HCT116 (cell line): ENCODE measurements around the gene CCDC3. TPM values are rescaled to one million over a fixed set of nuclear protein-coding genes. Genes with fewer than 3 reads are reported as not detected.

Source experiments
- ATAC-seq: fragments of 200-7000 bp; cut with Tn5 transposase; 2 replicates; pipeline ENCODE4 v1.9.1; 2020; ENCODE audit warnings: mild to moderate bottlenecking, moderate library complexity
- BruUV-seq: library from RNA; stranded (reverse); fragments of 400-500 nt; replicated peaks from 2 replicates; lab custom pipeline; 2021; lab: Mats Ljungman, UMichigan
- CTCF ChIA-PET: fragments of 300-600 bp; sonication (Branson Sonifier 250); formaldehyde crosslinking; loops from one replicate; lab custom pipeline; 2021; ENCODE audit warnings: antibody characterized with exemption; lab: Charles Lee
- POLR2A ChIA-PET: fragments of 300-600, 350-600 bp; sonication (Branson Sonifier 250); formaldehyde crosslinking; loops from one replicate; lab custom pipeline; 2021; ENCODE audit warnings: antibody characterized with exemption; lab: Charles Lee
- RAD21 ChIA-PET, 2 experiments: fragments of 300-600 bp; sonication (Branson Sonifier 250); formaldehyde crosslinking; loops; one replicate each; lab custom pipeline; 2023; ENCODE audit warnings: low total read pairs in 2 of 2; ENCODE audit not compliant: uncharacterized antibody in 2 of 2, unreplicated experiment in 2 of 2, low non-redundant PET in 1 of 2; lab: Charles Lee
- DNase-seq: peaks from one replicate; pipeline ENCODE4 v3.0.0-alpha.2; 2010; ENCODE audit warnings: low read depth, low spot score
- H2AFZ ChIP-seq: fragments of 200-600 bp; shearing (Covaris generic), sonication (generic); 2 replicates; pipeline ENCODE4 v1.6.1; 2017; ENCODE audit warnings: low read depth, mixed run types, mixed read lengths, antibody characterized with exemption, low read length; ENCODE audit not compliant: poor library complexity, severe bottlenecking
- H3K27ac ChIP-seq: 2 replicates; pipeline ENCODE4 v1.5.1; 2012; ENCODE audit warnings: low read depth, low read length
- H3K27me3 ChIP-seq: fragments of 200-600 bp; sonication (generic); 2 replicates; pipeline ENCODE4 v1.6.1; 2016; ENCODE audit warnings: mixed run types, low read length, mixed read lengths; ENCODE audit not compliant: insufficient read depth
- H3K36me3 ChIP-seq, 2 experiments: fragments of 200-500 bp in 1 of 2; fragments of 200-600 bp in 1 of 2; sonication (Bioruptor generic) in 1 of 2; sonication (generic) in 1 of 2; 2 replicates each; pipeline versions ENCODE4 v1.5.1 to v1.6.1; 2014 to 2016; ENCODE audit warnings: low read length in 2 of 2, inconsistent platforms in 1 of 2, mixed read lengths in 1 of 2, mixed run types in 1 of 2; ENCODE audit not compliant: insufficient read depth in 2 of 2, control insufficient read depth in 1 of 2
- H3K4me1 ChIP-seq, 2 experiments: fragments of 200-600 bp in 1 of 2; sonication (generic) in 1 of 2; 2 replicates each; pipeline versions ENCODE4 v1.5.1 to v1.6.1; 2012 to 2017; ENCODE audit warnings: low read length in 2 of 2, inconsistent platforms in 1 of 2, mild to moderate bottlenecking in 1 of 2, mixed read lengths in 1 of 2, mixed run types in 1 of 2, moderate library complexity in 1 of 2; ENCODE audit not compliant: insufficient read depth in 2 of 2, control insufficient read depth in 1 of 2
- H3K4me2 ChIP-seq: fragments of 200-600 bp; sonication (generic); 2 replicates; pipeline ENCODE4 v1.6.1; 2017; ENCODE audit warnings: mixed run types, low read length, mixed read lengths
- H3K4me3 ChIP-seq, 2 experiments: fragments of 200-600 bp in 1 of 2; sonication (generic) in 1 of 2; replicated peaks in 1 of 2; 2 replicates each; pipeline ENCODE4 v1.5.1; 2011 to 2016; ENCODE audit warnings: low read length in 2 of 2, control low read depth in 1 of 2, low read depth in 1 of 2, mild to moderate bottlenecking in 1 of 2, mixed read lengths in 1 of 2, mixed run types in 1 of 2
- H3K79me2 ChIP-seq: fragments of 200-600 bp; sonication (generic); 2 replicates; pipeline ENCODE4 v1.6.1; 2017; ENCODE audit warnings: mild to moderate bottlenecking, mixed run types, low read length, moderate library complexity, mixed read lengths; ENCODE audit not compliant: insufficient read depth
- H3K9ac ChIP-seq: fragments of 200-600 bp; sonication (generic); 2 replicates; pipeline ENCODE4 v1.6.1; 2016; ENCODE audit warnings: low read length, mixed read lengths
- H3K9me2 ChIP-seq: fragments of 200-600 bp; sonication (generic), shearing (Covaris generic); 2 replicates; pipeline ENCODE4 v1.6.1; 2017; ENCODE audit warnings: mixed run types, mild to moderate bottlenecking, moderate library complexity; ENCODE audit not compliant: insufficient read depth
- H3K9me3 ChIP-seq, 2 experiments: fragments of 200-500 bp in 1 of 2; fragments of 200-600 bp in 1 of 2; sonication (Bioruptor generic) in 1 of 2; sonication (generic) in 1 of 2; 2 replicates each; pipeline ENCODE4 v1.6.1; 2014 to 2017; ENCODE audit warnings: low read length in 2 of 2, mixed read lengths in 2 of 2, inconsistent platforms in 1 of 2, low read depth in 1 of 2, mild to moderate bottlenecking in 1 of 2, mixed run types in 1 of 2, moderate library complexity in 1 of 2; ENCODE audit not compliant: control insufficient read depth in 1 of 2, insufficient read depth in 1 of 2
- H4K20me1 ChIP-seq: fragments of 200-600 bp; sonication (generic), shearing (Covaris generic); 2 replicates; pipeline ENCODE4 v1.6.1; 2017; ENCODE audit warnings: mixed run types, mild to moderate bottlenecking, moderate library complexity; ENCODE audit not compliant: insufficient read depth
- CEBPB ChIP-seq: IDR thresholded peaks from 2 replicates; pipeline ENCODE4 v1.6.1; 2012; ENCODE audit warnings: low read depth
- ELF1 ChIP-seq: IDR thresholded peaks from 2 replicates; pipeline ENCODE4 v1.6.1; 2012; ENCODE audit warnings: low read depth, borderline replicate concordance
- FOSL1 ChIP-seq: IDR thresholded peaks from 2 replicates; pipeline ENCODE4 v1.6.1; 2012; ENCODE audit warnings: low read depth
- TCF7L2 ChIP-seq: IDR thresholded peaks from 2 replicates; pipeline ENCODE4 v1.7.0; 2011; ENCODE audit warnings: borderline replicate concordance, inconsistent platforms; ENCODE audit not compliant: insufficient read depth, insufficient read length; ENCODE audit errors: extremely low read depth
- YY1 ChIP-seq: IDR thresholded peaks from 2 replicates; pipeline ENCODE4 v1.6.1; 2011; ENCODE audit warnings: low read length, low read depth, moderate library complexity, mild to moderate bottlenecking; ENCODE audit not compliant: insufficient replicate concordance; ENCODE audit errors: extremely low read depth
- ZNF274 ChIP-seq: fragments of 200-500 bp; sonication (Bioruptor generic); IDR thresholded peaks from 2 replicates; pipeline ENCODE4 v1.6.1; 2014; ENCODE audit warnings: mild to moderate bottlenecking, low read depth, low read length, inconsistent platforms
- intact Hi-C: fragments of 100-400 bp; cut with micrococcal nuclease; formaldehyde crosslinking; loops from 2 replicates; pipeline ENCODE4 v1.10.0; 2022
- total RNA-seq: library from RNA; stranded (reverse); gene quantifications from one replicate; pipeline ENCODE4 v1.2.1, GENCODE V29; 2021; ENCODE audit not compliant: unreplicated experiment
- TF ChIP-seq, protein P1 (sequence below), 3 experiments: fragments of 200-600 bp in 1 of 3; sonication (generic) in 1 of 3; IDR thresholded peaks in 2 of 3; conservative IDR thresholded peaks in 1 of 3; 2 replicates each; pipeline ENCODE4 v1.5.1; 2012 to 2017; ENCODE audit warnings: low read depth in 2 of 3, low read length in 2 of 3, antibody characterized with exemption in 1 of 3, borderline replicate concordance in 1 of 3, control low read depth in 1 of 3, mild to moderate bottlenecking in 1 of 3, mixed read lengths in 1 of 3, mixed run types in 1 of 3, moderate library complexity in 1 of 3; ENCODE audit not compliant: insufficient read depth in 1 of 3
- TF ChIP-seq, protein P2 (sequence below): IDR thresholded peaks from 2 replicates; pipeline ENCODE4 v1.6.1; 2012; ENCODE audit warnings: low read depth

The CCDC3 gene
- total RNA-seq, 1 experiment from 2014 or later: 10.5 TPM

DNA sequence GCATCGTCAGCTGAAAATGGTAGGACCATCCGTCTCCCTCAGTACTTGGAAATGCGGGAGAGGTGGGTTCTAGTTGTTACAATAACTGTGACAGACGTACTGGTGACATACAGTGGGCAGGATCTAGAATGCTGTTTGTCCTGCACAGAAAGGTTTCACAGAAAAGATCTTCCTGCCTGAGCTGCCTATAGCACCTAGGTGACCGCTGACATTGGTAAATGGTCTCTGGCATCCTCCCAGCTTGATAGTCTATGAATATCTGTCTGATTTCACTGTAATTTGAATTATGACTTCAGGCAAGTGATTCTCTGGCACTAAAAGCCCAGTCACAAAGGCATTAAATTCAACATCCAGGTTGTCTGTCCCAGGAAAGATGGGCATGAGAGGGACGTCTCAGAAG is 38.2 kb upstream of the CCDC3 start:
- DNase-seq: no peak
- Histone ChIP-seq H3K4me1 (peaks cover 3 to 5% of the 10 kb centered on the region in 2 experiments; a peak in 3 of 4 replicates), H3K27ac (no peak overlapping the region), H4K20me1 (no peaks in the 10 kb centered on the region), H3K36me3 (no peaks in the 10 kb centered on the region), H3K9me3 (no peaks in the 10 kb centered on the region), H3K27me3 (no peaks in the 10 kb centered on the region), H3K79me2 (no peaks in the 10 kb centered on the region), H3K4me2 (peak overlapping the region; percentile 26; the same call in 1 of the 2 replicates), H3K9ac (no peak overlapping the region), H3K9me2 (no peaks in the 10 kb centered on the region), H3K4me3 (no peak overlapping the region), H2AFZ (no peak overlapping the region)
- BruUV-seq: no TSS peak
- TF ChIP-seq YY1 (no peak), CEBPB (no peak), ELF1 (no peak), TCF7L2 (no peak), ZNF274 (no peak), FOSL1 (no peak)
- TF ChIP-seq, protein P1, sequence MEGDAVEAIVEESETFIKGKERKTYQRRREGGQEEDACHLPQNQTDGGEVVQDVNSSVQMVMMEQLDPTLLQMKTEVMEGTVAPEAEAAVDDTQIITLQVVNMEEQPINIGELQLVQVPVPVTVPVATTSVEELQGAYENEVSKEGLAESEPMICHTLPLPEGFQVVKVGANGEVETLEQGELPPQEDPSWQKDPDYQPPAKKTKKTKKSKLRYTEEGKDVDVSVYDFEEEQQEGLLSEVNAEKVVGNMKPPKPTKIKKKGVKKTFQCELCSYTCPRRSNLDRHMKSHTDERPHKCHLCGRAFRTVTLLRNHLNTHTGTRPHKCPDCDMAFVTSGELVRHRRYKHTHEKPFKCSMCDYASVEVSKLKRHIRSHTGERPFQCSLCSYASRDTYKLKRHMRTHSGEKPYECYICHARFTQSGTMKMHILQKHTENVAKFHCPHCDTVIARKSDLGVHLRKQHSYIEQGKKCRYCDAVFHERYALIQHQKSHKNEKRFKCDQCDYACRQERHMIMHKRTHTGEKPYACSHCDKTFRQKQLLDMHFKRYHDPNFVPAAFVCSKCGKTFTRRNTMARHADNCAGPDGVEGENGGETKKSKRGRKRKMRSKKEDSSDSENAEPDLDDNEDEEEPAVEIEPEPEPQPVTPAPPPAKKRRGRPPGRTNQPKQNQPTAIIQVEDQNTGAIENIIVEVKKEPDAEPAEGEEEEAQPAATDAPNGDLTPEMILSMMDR (IDR thresholded peaks at IDR 0.05 in 2 of 3, conservative IDR thresholded peaks at IDR 0.05 in 1 of 3; ENCODE audit: borderline replicate concordance in 1 of 3, insufficient read depth in 1 of 3, low read depth in 2 of 3, low read length in 2 of 3): no peak
- TF ChIP-seq, protein P2, sequence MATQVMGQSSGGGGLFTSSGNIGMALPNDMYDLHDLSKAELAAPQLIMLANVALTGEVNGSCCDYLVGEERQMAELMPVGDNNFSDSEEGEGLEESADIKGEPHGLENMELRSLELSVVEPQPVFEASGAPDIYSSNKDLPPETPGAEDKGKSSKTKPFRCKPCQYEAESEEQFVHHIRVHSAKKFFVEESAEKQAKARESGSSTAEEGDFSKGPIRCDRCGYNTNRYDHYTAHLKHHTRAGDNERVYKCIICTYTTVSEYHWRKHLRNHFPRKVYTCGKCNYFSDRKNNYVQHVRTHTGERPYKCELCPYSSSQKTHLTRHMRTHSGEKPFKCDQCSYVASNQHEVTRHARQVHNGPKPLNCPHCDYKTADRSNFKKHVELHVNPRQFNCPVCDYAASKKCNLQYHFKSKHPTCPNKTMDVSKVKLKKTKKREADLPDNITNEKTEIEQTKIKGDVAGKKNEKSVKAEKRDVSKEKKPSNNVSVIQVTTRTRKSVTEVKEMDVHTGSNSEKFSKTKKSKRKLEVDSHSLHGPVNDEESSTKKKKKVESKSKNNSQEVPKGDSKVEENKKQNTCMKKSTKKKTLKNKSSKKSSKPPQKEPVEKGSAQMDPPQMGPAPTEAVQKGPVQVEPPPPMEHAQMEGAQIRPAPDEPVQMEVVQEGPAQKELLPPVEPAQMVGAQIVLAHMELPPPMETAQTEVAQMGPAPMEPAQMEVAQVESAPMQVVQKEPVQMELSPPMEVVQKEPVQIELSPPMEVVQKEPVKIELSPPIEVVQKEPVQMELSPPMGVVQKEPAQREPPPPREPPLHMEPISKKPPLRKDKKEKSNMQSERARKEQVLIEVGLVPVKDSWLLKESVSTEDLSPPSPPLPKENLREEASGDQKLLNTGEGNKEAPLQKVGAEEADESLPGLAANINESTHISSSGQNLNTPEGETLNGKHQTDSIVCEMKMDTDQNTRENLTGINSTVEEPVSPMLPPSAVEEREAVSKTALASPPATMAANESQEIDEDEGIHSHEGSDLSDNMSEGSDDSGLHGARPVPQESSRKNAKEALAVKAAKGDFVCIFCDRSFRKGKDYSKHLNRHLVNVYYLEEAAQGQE: no peak
- ATAC-seq: no peak
- CTCF ChIA-PET: no interaction called here
- RAD21 ChIA-PET: no interaction called here
- intact Hi-C loops: no loop called here
- POLR2A ChIA-PET: no interaction called here
